Measurements from ENCODE around the gene TBC1D25.
"Not testable (repeated sequence)": the region's sequence is repeated elsewhere in the genome, so short reads cannot be mapped to it uniquely, and the experiment has no call there.

Gene TBC1D25

GRCh38 chrX:48516285-48516684 is 23.2 kb upstream of the TBC1D25 start:
- no peak for DNase-seq

- no peak for DNase-seq
These were observed 22.5 kb upstream of the TBC1D25 start for GRCh38 chrX:48516987-48517386.

- not testable (repeated sequence) for DNase-seq
These were observed 20.0 kb upstream of the TBC1D25 start for GRCh38 chrX:48519481-48519880.

- DNase-seq: no peak
These were observed 19.1 kb upstream of the TBC1D25 start for GRCh38 chrX:48520455-48520854.

GRCh38 chrX:48520976-48521352 is 18.6 kb upstream of the TBC1D25 start:
- DNase-seq: peak in 1 of 2 experiments; percentile 5

GRCh38 chrX:48521353-48522243 is 17.9 kb upstream of the TBC1D25 start, which contains the start of gene EBP:
EBP (plus strand) TSS chrX:48521808; CDS start chrX:48523772, 1,964 bp downstream.
- DNase-seq: peak; percentile 79 to 91

GRCh38 chrX:48522291-48522690 is 17.2 kb upstream of the TBC1D25 start:
- DNase-seq: no peak

- DNase-seq: no peak
These were observed 15.8 kb upstream of the TBC1D25 start for GRCh38 chrX:48523682-48524081.

- DNase-seq: not testable (repeated sequence)
These were observed 13.7 kb upstream of the TBC1D25 start for GRCh38 chrX:48525853-48526252.

GRCh38 chrX:48530736-48531135 is 8.8 kb upstream of the TBC1D25 start:
- DNase-seq: no peak

GRCh38 chrX:48531358-48531959 is 8.1 kb upstream of the TBC1D25 start:
- DNase-seq: peak in 1 of 2 experiments; percentile 24

- no peak for DNase-seq
These were observed 7.4 kb upstream of the TBC1D25 start for GRCh38 chrX:48532161-48532560.

- no peak for DNase-seq
These were observed 6.3 kb upstream of the TBC1D25 start for GRCh38 chrX:48533165-48533564.

- DNase-seq: no peak
These were observed 721 bp upstream of the TBC1D25 start for GRCh38 chrX:48538641-48539344.

GRCh38 chrX:48540028-48540375 is 488 bp downstream of the TBC1D25 start:
- DNase-seq: peak in 1 of 2 experiments; percentile 44

- no peak for DNase-seq
These were observed 966 bp downstream of the TBC1D25 start for GRCh38 chrX:48540480-48540879.

GRCh38 chrX:48541140-48541814 is 1.8 kb downstream of the TBC1D25 start:
- no peak for DNase-seq

GRCh38 chrX:48548871-48549270 is 9.4 kb downstream of the TBC1D25 start:
- DNase-seq: no peak

- not testable (repeated sequence) for DNase-seq
These were observed 16.3 kb downstream of the TBC1D25 start for GRCh38 chrX:48555731-48556325.

GRCh38 chrX:48558271-48558670 is 18.8 kb downstream of the TBC1D25 start:
- no peak for DNase-seq

- no peak for DNase-seq
These were observed 20.1 kb downstream of the TBC1D25 start for GRCh38 chrX:48559636-48560035.

GRCh38 chrX:48560056-48560455 is 20.5 kb downstream of the TBC1D25 start:
- no peak for DNase-seq

GRCh38 chrX:48560681-48561080 is 21.2 kb downstream of the TBC1D25 start:
- DNase-seq: no peak

All from NCI-H446 (cell line).